Measurements from ENCODE around the gene SCTR.

GRCh38 chr2:119485336-119486110 is 38.8 kb downstream of the SCTR start:
- TF ChIP-seq MAX (IDR thresholded peaks at IDR 0.05; ENCODE audit: low read depth, low read length) (no peak), CTCF (IDR thresholded peaks at IDR 0.05; ENCODE audit: low read depth, low read length) (no peak)
